ENCODE results near the gene PPIG.

DNA sequence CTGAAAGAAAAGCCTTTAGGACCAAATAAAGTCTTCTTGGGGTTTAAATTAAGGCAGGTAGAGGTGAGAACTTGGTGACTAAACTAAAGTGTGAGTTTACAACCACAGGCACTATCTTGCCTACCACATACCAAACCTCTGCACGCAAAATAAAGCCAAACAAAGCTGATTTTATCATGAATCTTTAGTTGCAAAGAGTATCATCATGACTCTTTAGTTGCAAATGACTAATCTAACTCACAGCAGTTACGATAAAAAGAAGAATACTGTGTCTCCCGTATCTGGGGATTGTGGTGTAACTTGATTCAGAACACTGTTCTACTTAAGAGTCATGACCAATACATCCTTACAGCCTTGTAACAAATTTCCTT lies 98.9 kb downstream of the PPIG start:
- TF ChIP-seq ZNF777 (tag by site-specific recombination; IDR thresholded peaks at IDR 0.05; ENCODE audit: borderline replicate concordance) (no peak), ZNF626 (tag by site-specific recombination; IDR thresholded peaks at IDR 0.05) (no peak), KLF16 (tag by site-specific recombination; IDR thresholded peaks at IDR 0.05) (no peak), YY1 (tag by site-specific recombination; IDR thresholded peaks at IDR 0.05) (no peak), ZNF169 (tag by site-specific recombination; IDR thresholded peaks at IDR 0.05) (no peak), OVOL3 (tag by site-specific recombination; IDR thresholded peaks at IDR 0.05) (no peak), PATZ1 (tag by site-specific recombination; IDR thresholded peaks at IDR 0.05) (no peak)
- TF ChIP-seq, protein P1, sequence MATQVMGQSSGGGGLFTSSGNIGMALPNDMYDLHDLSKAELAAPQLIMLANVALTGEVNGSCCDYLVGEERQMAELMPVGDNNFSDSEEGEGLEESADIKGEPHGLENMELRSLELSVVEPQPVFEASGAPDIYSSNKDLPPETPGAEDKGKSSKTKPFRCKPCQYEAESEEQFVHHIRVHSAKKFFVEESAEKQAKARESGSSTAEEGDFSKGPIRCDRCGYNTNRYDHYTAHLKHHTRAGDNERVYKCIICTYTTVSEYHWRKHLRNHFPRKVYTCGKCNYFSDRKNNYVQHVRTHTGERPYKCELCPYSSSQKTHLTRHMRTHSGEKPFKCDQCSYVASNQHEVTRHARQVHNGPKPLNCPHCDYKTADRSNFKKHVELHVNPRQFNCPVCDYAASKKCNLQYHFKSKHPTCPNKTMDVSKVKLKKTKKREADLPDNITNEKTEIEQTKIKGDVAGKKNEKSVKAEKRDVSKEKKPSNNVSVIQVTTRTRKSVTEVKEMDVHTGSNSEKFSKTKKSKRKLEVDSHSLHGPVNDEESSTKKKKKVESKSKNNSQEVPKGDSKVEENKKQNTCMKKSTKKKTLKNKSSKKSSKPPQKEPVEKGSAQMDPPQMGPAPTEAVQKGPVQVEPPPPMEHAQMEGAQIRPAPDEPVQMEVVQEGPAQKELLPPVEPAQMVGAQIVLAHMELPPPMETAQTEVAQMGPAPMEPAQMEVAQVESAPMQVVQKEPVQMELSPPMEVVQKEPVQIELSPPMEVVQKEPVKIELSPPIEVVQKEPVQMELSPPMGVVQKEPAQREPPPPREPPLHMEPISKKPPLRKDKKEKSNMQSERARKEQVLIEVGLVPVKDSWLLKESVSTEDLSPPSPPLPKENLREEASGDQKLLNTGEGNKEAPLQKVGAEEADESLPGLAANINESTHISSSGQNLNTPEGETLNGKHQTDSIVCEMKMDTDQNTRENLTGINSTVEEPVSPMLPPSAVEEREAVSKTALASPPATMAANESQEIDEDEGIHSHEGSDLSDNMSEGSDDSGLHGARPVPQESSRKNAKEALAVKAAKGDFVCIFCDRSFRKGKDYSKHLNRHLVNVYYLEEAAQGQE (tag by site-specific recombination; IDR thresholded peaks at IDR 0.05) = no peak
- TF ChIP-seq, protein P2, sequence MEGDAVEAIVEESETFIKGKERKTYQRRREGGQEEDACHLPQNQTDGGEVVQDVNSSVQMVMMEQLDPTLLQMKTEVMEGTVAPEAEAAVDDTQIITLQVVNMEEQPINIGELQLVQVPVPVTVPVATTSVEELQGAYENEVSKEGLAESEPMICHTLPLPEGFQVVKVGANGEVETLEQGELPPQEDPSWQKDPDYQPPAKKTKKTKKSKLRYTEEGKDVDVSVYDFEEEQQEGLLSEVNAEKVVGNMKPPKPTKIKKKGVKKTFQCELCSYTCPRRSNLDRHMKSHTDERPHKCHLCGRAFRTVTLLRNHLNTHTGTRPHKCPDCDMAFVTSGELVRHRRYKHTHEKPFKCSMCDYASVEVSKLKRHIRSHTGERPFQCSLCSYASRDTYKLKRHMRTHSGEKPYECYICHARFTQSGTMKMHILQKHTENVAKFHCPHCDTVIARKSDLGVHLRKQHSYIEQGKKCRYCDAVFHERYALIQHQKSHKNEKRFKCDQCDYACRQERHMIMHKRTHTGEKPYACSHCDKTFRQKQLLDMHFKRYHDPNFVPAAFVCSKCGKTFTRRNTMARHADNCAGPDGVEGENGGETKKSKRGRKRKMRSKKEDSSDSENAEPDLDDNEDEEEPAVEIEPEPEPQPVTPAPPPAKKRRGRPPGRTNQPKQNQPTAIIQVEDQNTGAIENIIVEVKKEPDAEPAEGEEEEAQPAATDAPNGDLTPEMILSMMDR (tag by site-specific recombination; IDR thresholded peaks at IDR 0.05) = no peak
- TF ChIP-seq, protein P3, sequence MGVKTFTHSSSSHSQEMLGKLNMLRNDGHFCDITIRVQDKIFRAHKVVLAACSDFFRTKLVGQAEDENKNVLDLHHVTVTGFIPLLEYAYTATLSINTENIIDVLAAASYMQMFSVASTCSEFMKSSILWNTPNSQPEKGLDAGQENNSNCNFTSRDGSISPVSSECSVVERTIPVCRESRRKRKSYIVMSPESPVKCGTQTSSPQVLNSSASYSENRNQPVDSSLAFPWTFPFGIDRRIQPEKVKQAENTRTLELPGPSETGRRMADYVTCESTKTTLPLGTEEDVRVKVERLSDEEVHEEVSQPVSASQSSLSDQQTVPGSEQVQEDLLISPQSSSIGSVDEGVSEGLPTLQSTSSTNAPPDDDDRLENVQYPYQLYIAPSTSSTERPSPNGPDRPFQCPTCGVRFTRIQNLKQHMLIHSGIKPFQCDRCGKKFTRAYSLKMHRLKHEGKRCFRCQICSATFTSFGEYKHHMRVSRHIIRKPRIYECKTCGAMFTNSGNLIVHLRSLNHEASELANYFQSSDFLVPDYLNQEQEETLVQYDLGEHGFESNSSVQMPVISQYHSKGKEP (tag by site-specific recombination; IDR thresholded peaks at IDR 0.05) = no peak

Data from HEK293 (cell line).